ENCODE data around the gene CARD9.

- peak; percentile 78 to 99 (median 98) for TF ChIP-seq CTCF (IDR thresholded peaks at IDR 0.05)
- peak in 1 of 2 donors; percentile 70 for TF ChIP-seq POLR2A (IDR thresholded peaks at IDR 0.05)
These were observed 26.8 kb upstream of the CARD9 start, which contains the start of gene SNAPC4 for GRCh38 chr9:136400038-136400834.

Measured in heart left ventricle (tissue), 13 donors.